Measurements from ENCODE around the gene CLCN7. TPM values are rescaled to one million over a fixed set of nuclear protein-coding genes. Genes with fewer than 3 reads are reported as not detected.

Gene CLCN7
- total RNA-seq, 1 experiment from 2014 or later = 64.0 TPM

- H3K36me3 ChIP-seq (ENCODE audit: control insufficient read depth in 1 of 2, insufficient read depth in 2 of 2, low read length in 2 of 2) = no peaks in the 10 kb centered on the region
- no TSS peak for BruUV-seq (replicated peaks)
- H3K4me1 ChIP-seq (ENCODE audit: control insufficient read depth in 1 of 2, insufficient read depth in 2 of 2, low read length in 2 of 2) = peaks cover 0 to 6% of the 10 kb centered on the region in 2 experiments; a peak in 2 of 4 replicates
- H3K9me2 ChIP-seq (ENCODE audit: insufficient read depth) = no peaks in the 10 kb centered on the region
- POLR2A ChIA-PET = no interaction called here
- no peak overlapping the region for H3K27ac ChIP-seq (ENCODE audit: low read depth, low read length)
- no peak overlapping the region for H2AFZ ChIP-seq (ENCODE audit: low read depth, low read length, poor library complexity, severe bottlenecking)
- RAD21 ChIA-PET (ENCODE audit: low non-redundant PET in 1 of 2, low total read pairs in 2 of 2, uncharacterized antibody in 2 of 2, unreplicated experiment in 2 of 2) = no interaction called here
- H3K9ac ChIP-seq (ENCODE audit: low read length) = no peak overlapping the region
- H3K4me2 ChIP-seq (ENCODE audit: low read length) = no peak overlapping the region
- ATAC-seq (no peak), DNase-seq (ENCODE audit: low read depth, low spot score) (no peak)
- intact Hi-C loops (cut with micrococcal nuclease) = no loop called here
- no peaks in the 10 kb centered on the region for H3K79me2 ChIP-seq (ENCODE audit: insufficient read depth, low read length)
- CTCF ChIA-PET = no interaction called here
- no peaks in the 10 kb centered on the region for H3K9me3 ChIP-seq (ENCODE audit: control insufficient read depth in 1 of 2, insufficient read depth in 1 of 2, low read depth in 1 of 2, low read length in 2 of 2)
- H3K4me3 ChIP-seq (replicated peaks in 1 of 2; ENCODE audit: low read depth in 1 of 2, low read length in 2 of 2) = no peak overlapping the region
- no peaks in the 10 kb centered on the region for H3K27me3 ChIP-seq (ENCODE audit: insufficient read depth, low read length)
- H4K20me1 ChIP-seq (ENCODE audit: insufficient read depth) = no peaks in the 10 kb centered on the region
- no peak for TF ChIP-seq REST (IDR thresholded peaks at IDR 0.05; ENCODE audit: low read depth)
- no peak for TF ChIP-seq ZBTB33 (IDR thresholded peaks at IDR 0.05; ENCODE audit: extremely low read depth, insufficient replicate concordance, low read length)
- TF ChIP-seq SIN3A (IDR thresholded peaks at IDR 0.05; ENCODE audit: low read depth) = no peak
- TF ChIP-seq TCF7L2 (IDR thresholded peaks at IDR 0.05; ENCODE audit: borderline replicate concordance, extremely low read depth, insufficient read depth, insufficient read length) = no peak
- no peak for TF ChIP-seq ZFX (IDR thresholded peaks at IDR 0.05)
- no peak for TF ChIP-seq SP1 (IDR thresholded peaks at IDR 0.05; ENCODE audit: low read depth)
- TF ChIP-seq EGR1 (IDR thresholded peaks at IDR 0.05; ENCODE audit: low read depth) = no peak
- TF ChIP-seq ZNF274 (IDR thresholded peaks at IDR 0.05; ENCODE audit: low read depth, low read length) = no peak
- TF ChIP-seq MAX (IDR thresholded peaks at IDR 0.05) = no peak
- no peak for TF ChIP-seq POLR2AphosphoS5 (IDR thresholded peaks at IDR 0.05; ENCODE audit: low read depth, low read length)
- TF ChIP-seq YY1 (IDR thresholded peaks at IDR 0.05; ENCODE audit: extremely low read depth, insufficient replicate concordance, low read depth, low read length) = no peak
- TF ChIP-seq ATF3 (IDR thresholded peaks at IDR 0.05) = no peak
These were observed 41.1 kb downstream of the CLCN7 start for GRCh38 chr16:1433756-1434155.
